Fibroblast of lung (primary cell): ENCODE results near the gene UTP11. TPM values are rescaled to one million over a fixed set of nuclear protein-coding genes. Genes with fewer than 3 reads are reported as not detected.
A peak's percentile ranks its signal among the peaks of the same experiment; 100 is the strongest.

ENCODE experiments used
- DNase-seq, 2 donors: peaks; one replicate each; pipeline versions ENCODE4 v3.0.0 to v3.0.0-alpha.2; 2010; ENCODE audit warnings: low read depth in 2 of 2
- H2AFZ ChIP-seq: 2 replicates; pipeline ENCODE4 v1.5.1; 2012; ENCODE audit warnings: low read length, control low read depth, inconsistent platforms
- H3K27ac ChIP-seq: 2 replicates; pipeline ENCODE4 v1.5.1; 2011; ENCODE audit warnings: low read length, control low read depth; ENCODE audit not compliant: insufficient read depth
- H3K27me3 ChIP-seq: 2 replicates; pipeline ENCODE4 v1.5.1; 2011; ENCODE audit warnings: mild to moderate bottlenecking, low read length; ENCODE audit not compliant: control insufficient read depth, insufficient read depth
- H3K36me3 ChIP-seq: 2 replicates; pipeline ENCODE4 v1.5.1; 2011; ENCODE audit warnings: low read length; ENCODE audit not compliant: control insufficient read depth, insufficient read depth
- H3K4me1 ChIP-seq: 2 replicates; pipeline ENCODE4 v1.5.1; 2011; ENCODE audit warnings: low read length; ENCODE audit not compliant: control insufficient read depth, insufficient read depth; ENCODE audit errors: extremely low read depth
- H3K4me2 ChIP-seq: 2 replicates; pipeline ENCODE4 v1.5.1; 2011; ENCODE audit warnings: low read length, control low read depth; ENCODE audit not compliant: insufficient read depth; ENCODE audit errors: extremely low read depth
- H3K4me3 ChIP-seq, 4 experiments: fragments of 200-600 bp in 1 of 4; sonication (generic) in 1 of 4; replicated peaks in 1 of 4; 2 replicates each; pipeline ENCODE4 v1.5.1; 2011 to 2016; ENCODE audit warnings: low read length in 4 of 4, low read depth in 3 of 4, mild to moderate bottlenecking in 3 of 4, control low read depth in 2 of 4, inconsistent platforms in 1 of 4, mixed read lengths in 1 of 4; ENCODE audit not compliant: insufficient read depth in 1 of 4; ENCODE audit errors: control extremely low read depth in 1 of 4
- H3K79me2 ChIP-seq: 2 replicates; pipeline ENCODE4 v1.5.1; 2012; ENCODE audit warnings: mild to moderate bottlenecking, low read length, inconsistent platforms; ENCODE audit not compliant: control insufficient read depth, insufficient read depth
- H3K9ac ChIP-seq: 2 replicates; pipeline ENCODE4 v1.5.1; 2011; ENCODE audit warnings: mild to moderate bottlenecking, low read length, control low read depth; ENCODE audit not compliant: insufficient read depth
- H3K9me3 ChIP-seq: 2 replicates; pipeline ENCODE4 v1.5.1; 2012; ENCODE audit warnings: low read depth, low read length; ENCODE audit not compliant: control insufficient read depth, insufficient read depth
- H4K20me1 ChIP-seq: 2 replicates; pipeline ENCODE4 v1.5.1; 2011; ENCODE audit warnings: low read length; ENCODE audit not compliant: control insufficient read depth, insufficient read depth; ENCODE audit errors: extremely low read depth
- EZH2 ChIP-seq: IDR thresholded peaks from 2 replicates; pipeline ENCODE4 v1.5.1; 2012; ENCODE audit warnings: low read length, control low read depth, mild to moderate bottlenecking; ENCODE audit errors: missing control alignments
- polyA plus RNA-seq, 2 donors: library from polyadenylated mRNA; depleted of rRNA in 1 of 2; stranded (reverse) in 1 of 2; unstranded in 1 of 2; fragments of >200 nt; gene quantifications; 2 replicates each; pipeline ENCODE4 v1.2.1, GENCODE V29; 2011 to 2012; ENCODE audit warnings: missing spikeins in 1 of 2
- total RNA-seq: library from RNA; depleted of rRNA; stranded (reverse); fragments of >200 nt; gene quantifications from 2 replicates; pipeline ENCODE4 v1.2.1, GENCODE V29; 2014
- TF ChIP-seq, protein P1 (sequence below), 2 donors: IDR thresholded peaks in 1 of 2; conservative IDR thresholded peaks in 1 of 2; 1 replicate in 1 of 2; 2 replicates in 1 of 2; pipeline ENCODE4 v1.5.1; 2011 to 2012; ENCODE audit warnings: low read length in 2 of 2, control low read depth in 1 of 2, inconsistent platforms in 1 of 2, low read depth in 1 of 2, mild to moderate bottlenecking in 1 of 2

UTP11 gene
- total and polyA plus RNA-seq, 2 donors (not counting 1 experiment from before 2014, with no cell fraction given) = 34.8 to 56.5 TPM

DNA sequence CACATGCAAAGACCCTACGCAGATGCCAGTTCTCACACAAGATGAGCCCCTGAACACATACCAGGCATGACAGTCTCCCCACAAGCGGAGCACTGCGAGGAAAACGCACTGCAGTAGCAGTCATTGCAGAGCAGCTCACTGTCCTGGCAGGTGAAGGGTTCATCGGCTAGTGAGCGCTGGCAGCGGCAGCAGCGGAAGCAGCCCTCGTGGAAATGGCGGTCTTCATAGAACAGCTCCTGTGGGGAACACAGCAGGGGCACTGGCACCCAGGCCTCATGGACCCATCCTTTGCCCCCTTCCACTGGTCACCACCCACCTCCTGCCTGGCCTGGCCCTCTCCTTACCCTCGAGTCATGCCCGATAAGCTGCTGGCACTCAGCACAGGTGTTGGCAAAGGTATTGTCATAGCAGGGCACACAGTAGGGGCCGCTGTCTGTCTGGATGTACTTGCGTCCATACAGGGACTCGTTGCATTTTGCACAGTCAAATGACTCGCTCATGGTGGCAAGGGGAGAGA, 13.6 kb upstream of the UTP11 start:
- Histone ChIP-seq H4K20me1 (no peaks in the 10 kb centered on the region), H3K4me2 (peak overlapping the region; percentile 15), H3K79me2 (peaks cover 46% of the 10 kb centered on the region), H3K4me1 (peaks cover 58% of the 10 kb centered on the region), H3K27ac (peak overlapping the region; percentile 84), H3K27me3 (no peaks in the 10 kb centered on the region), H3K9ac (peak overlapping the region; percentile 37), H3K9me3 (no peaks in the 10 kb centered on the region), H3K4me3 (peak overlapping the region in 1 of 4 experiments; percentile 41), H3K36me3 (peaks cover 23% of the 10 kb centered on the region), H2AFZ (no peak overlapping the region)
- no peak for DNase-seq
- TF ChIP-seq, protein P1, sequence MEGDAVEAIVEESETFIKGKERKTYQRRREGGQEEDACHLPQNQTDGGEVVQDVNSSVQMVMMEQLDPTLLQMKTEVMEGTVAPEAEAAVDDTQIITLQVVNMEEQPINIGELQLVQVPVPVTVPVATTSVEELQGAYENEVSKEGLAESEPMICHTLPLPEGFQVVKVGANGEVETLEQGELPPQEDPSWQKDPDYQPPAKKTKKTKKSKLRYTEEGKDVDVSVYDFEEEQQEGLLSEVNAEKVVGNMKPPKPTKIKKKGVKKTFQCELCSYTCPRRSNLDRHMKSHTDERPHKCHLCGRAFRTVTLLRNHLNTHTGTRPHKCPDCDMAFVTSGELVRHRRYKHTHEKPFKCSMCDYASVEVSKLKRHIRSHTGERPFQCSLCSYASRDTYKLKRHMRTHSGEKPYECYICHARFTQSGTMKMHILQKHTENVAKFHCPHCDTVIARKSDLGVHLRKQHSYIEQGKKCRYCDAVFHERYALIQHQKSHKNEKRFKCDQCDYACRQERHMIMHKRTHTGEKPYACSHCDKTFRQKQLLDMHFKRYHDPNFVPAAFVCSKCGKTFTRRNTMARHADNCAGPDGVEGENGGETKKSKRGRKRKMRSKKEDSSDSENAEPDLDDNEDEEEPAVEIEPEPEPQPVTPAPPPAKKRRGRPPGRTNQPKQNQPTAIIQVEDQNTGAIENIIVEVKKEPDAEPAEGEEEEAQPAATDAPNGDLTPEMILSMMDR (conservative IDR thresholded peaks at IDR 0.05 in 1 of 2, IDR thresholded peaks at IDR 0.05 in 1 of 2; ENCODE audit: low read depth in 1 of 2, low read length in 2 of 2) = no peak
- TF ChIP-seq EZH2 = no peak

DNA sequence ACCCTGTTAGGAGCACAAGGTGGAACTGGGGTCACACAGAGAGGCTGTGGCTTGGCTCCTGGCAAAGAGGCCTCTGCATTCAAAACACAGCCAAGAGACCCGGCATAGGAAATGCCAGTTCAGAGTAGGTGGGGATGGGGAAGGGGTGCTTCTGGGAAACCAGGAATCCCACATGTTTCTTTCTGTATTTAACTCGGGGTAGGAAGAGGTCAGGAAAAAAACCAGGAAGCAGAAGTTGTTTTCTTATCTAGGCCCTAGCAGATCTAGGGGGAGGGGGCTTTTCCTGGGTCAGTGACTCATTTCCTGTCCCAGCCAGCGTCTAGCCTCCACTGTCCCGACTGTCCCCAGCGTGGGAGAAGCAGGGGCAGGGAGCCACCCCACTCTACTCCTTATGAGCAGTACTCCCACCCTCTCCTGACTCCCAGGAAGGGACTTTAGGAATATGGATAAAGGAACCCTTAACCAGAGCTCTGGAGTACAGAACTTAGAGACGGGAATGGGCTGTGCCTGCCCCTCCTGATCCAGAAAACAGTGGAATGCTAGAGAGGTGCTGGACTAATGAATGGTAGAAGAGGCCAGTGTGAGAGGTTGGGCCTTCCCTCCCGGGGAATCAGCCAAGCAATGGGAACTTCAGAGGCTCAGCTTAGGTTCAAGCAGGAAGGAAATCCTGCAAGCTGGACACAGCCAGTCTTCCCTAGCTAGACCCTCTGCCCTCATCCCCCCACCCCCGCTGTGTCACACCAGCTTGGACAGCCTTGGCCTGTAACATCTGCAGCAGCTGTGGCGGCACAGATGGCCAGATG, 12.9 kb upstream of the UTP11 start:
- peak overlapping the region in 1 of 4 experiments; percentile 41 for H3K4me3 ChIP-seq
- peaks cover 23% of the 10 kb centered on the region for H3K36me3 ChIP-seq
- H4K20me1 ChIP-seq = no peaks in the 10 kb centered on the region
- no peak overlapping the region for H2AFZ ChIP-seq
- peaks cover 58% of the 10 kb centered on the region for H3K4me1 ChIP-seq
- peak overlapping the region; percentile 49 for H3K9ac ChIP-seq
- H3K27ac ChIP-seq = peak overlapping the region; percentile 84
- DNase-seq = peak; percentile 75 to 78
- H3K4me2 ChIP-seq = peak overlapping the region; percentile 15
- H3K79me2 ChIP-seq = peaks cover 52% of the 10 kb centered on the region
- TF ChIP-seq, protein P1 (conservative IDR thresholded peaks at IDR 0.05 in 1 of 2, IDR thresholded peaks at IDR 0.05 in 1 of 2; ENCODE audit: low read depth in 1 of 2, low read length in 2 of 2) = no peak
- no peak for TF ChIP-seq EZH2
- H3K27me3 ChIP-seq = no peaks in the 10 kb centered on the region
- H3K9me3 ChIP-seq = no peaks in the 10 kb centered on the region

DNA sequence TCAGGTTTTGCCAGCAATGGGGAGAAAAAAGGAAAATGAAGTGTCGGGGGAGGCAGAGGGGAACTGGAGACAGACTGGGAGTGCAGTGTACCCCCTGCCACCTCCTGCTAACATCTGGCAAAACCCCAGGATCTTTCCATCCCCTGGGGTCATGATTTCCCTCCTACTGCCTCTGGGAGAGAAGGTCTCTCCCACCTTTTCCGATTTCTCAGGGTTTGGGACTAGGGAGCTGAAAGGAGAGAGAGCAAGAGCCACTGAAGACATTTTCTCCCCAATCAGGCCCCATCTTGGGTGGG, 12.4 kb upstream of the UTP11 start:
- no peak for TF ChIP-seq EZH2
- TF ChIP-seq, protein P1 (conservative IDR thresholded peaks at IDR 0.05 in 1 of 2, IDR thresholded peaks at IDR 0.05 in 1 of 2; ENCODE audit: low read depth in 1 of 2, low read length in 2 of 2) = no peak
- peak overlapping the region; percentile 49 for H3K9ac ChIP-seq
- H3K36me3 ChIP-seq = peaks cover 23% of the 10 kb centered on the region
- peak overlapping the region; percentile 84 for H3K27ac ChIP-seq
- H3K4me3 ChIP-seq = peak overlapping the region in 2 of 4 experiments; percentile 26 to 41
- peak overlapping the region; percentile 15 for H3K4me2 ChIP-seq
- H3K27me3 ChIP-seq = no peaks in the 10 kb centered on the region
- H3K4me1 ChIP-seq = peaks cover 54% of the 10 kb centered on the region
- H3K79me2 ChIP-seq = peaks cover 55% of the 10 kb centered on the region
- DNase-seq = no peak
- H4K20me1 ChIP-seq = no peaks in the 10 kb centered on the region
- no peak overlapping the region for H2AFZ ChIP-seq
- no peaks in the 10 kb centered on the region for H3K9me3 ChIP-seq
